IMR-90 (cell line): ENCODE measurements around the gene OR52E8. TPM values are rescaled to one million over a fixed set of nuclear protein-coding genes. Genes with fewer than 3 reads are reported as not detected.

Source experiments
- ATAC-seq: fragments of 200-7000 bp; cut with Tn5 transposase; 2 replicates; pipeline ENCODE4 v1.9.1; 2020; ENCODE audit warnings: low read depth, mild to moderate bottlenecking, moderate library complexity
- BruUV-seq: library from RNA; stranded (reverse); fragments of 400-500 nt; replicated peaks from 2 replicates; lab custom pipeline; 2021; lab: Mats Ljungman, UMichigan
- CTCF ChIA-PET: fragments of 300-600 bp; formaldehyde crosslinking; extraction: SDS; loops from one replicate; lab custom pipeline; 2021; ENCODE audit warnings: antibody characterized with exemption; lab: Yijun Ruan, JAX
- POLR2A ChIA-PET: fragments of 300-600 bp; sonication (Branson Sonifier 250); formaldehyde crosslinking; loops from one replicate; lab custom pipeline; 2022; ENCODE audit warnings: antibody characterized with exemption; ENCODE audit not compliant: unreplicated experiment; lab: Charles Lee
- DNase-seq: peaks from one replicate; pipeline ENCODE4 v3.0.0; 2013
- H2AFZ ChIP-seq: replicated peaks from 2 replicates; pipeline ENCODE3; 2013; ENCODE audit warnings: low read length, mild to moderate bottlenecking; ENCODE audit not compliant: poor library complexity
- H2AK5ac ChIP-seq: 2 replicates; pipeline ENCODE4 v1.6.1; 2013; ENCODE audit warnings: low read depth, low read length, inconsistent platforms
- H2AK9ac ChIP-seq: replicated peaks from 2 replicates; pipeline ENCODE3; 2013; ENCODE audit warnings: mild to moderate bottlenecking, low read depth, low read length, moderate library complexity; ENCODE audit not compliant: poor library complexity
- H2BK120ac ChIP-seq: 2 replicates; pipeline ENCODE4 v1.6.1; 2013; ENCODE audit warnings: low read depth, low read length, inconsistent platforms
- H2BK15ac ChIP-seq: 3 replicates; pipeline ENCODE4 v1.6.1; 2013; ENCODE audit warnings: low read depth, low read length, inconsistent platforms
- H2BK20ac ChIP-seq: 2 replicates; pipeline ENCODE4 v1.6.1; 2013; ENCODE audit warnings: low read depth, mild to moderate bottlenecking, inconsistent platforms, low read length, moderate library complexity
- H2BK5ac ChIP-seq: 2 replicates; pipeline ENCODE4 v1.6.1; 2013; ENCODE audit warnings: mild to moderate bottlenecking, low read depth, low read length, inconsistent platforms; ENCODE audit not compliant: poor library complexity, severe bottlenecking
- H3K14ac ChIP-seq: replicated peaks from 2 replicates; pipeline ENCODE4 v1.6.1; 2013; ENCODE audit warnings: low read depth, low read length, inconsistent platforms
- H3K18ac ChIP-seq: 2 replicates; pipeline ENCODE4 v1.6.1; 2013; ENCODE audit warnings: low read depth, low read length, control low read depth
- H3K23ac ChIP-seq: 2 replicates; pipeline ENCODE4 v1.6.1; 2013; ENCODE audit warnings: low read depth, low read length, inconsistent platforms
- H3K27ac ChIP-seq: 2 replicates; pipeline ENCODE4 v1.5.1; 2013; ENCODE audit warnings: mild to moderate bottlenecking, control low read depth, low read length; ENCODE audit not compliant: insufficient read depth
- H3K27me3 ChIP-seq: 2 replicates; pipeline ENCODE4 v1.6.1; 2013; ENCODE audit warnings: low read length; ENCODE audit not compliant: control insufficient read depth, insufficient read depth
- H3K36me3 ChIP-seq: 2 replicates; pipeline ENCODE4 v1.6.1; 2013; ENCODE audit warnings: low read length, mixed read lengths; ENCODE audit not compliant: control insufficient read depth, insufficient read depth
- H3K4ac ChIP-seq: 2 replicates; pipeline ENCODE4 v1.6.1; 2013; ENCODE audit warnings: low read depth, low read length, inconsistent platforms
- H3K4me1 ChIP-seq: 2 replicates; pipeline ENCODE4 v1.6.1; 2013; ENCODE audit warnings: low read length, mixed read lengths; ENCODE audit not compliant: control insufficient read depth, insufficient read depth
- H3K4me2 ChIP-seq: 2 replicates; pipeline ENCODE4 v1.6.1; 2013; ENCODE audit warnings: low read depth, mild to moderate bottlenecking, control low read depth, low read length, moderate library complexity
- H3K4me3 ChIP-seq: 2 replicates; pipeline ENCODE4 v1.5.1; 2013; ENCODE audit warnings: low read depth, mild to moderate bottlenecking, control low read depth, low read length, moderate library complexity; ENCODE audit not compliant: insufficient read depth
- H3K56ac ChIP-seq: 2 replicates; pipeline ENCODE4 v1.6.1; 2013; ENCODE audit warnings: low read length, inconsistent platforms; ENCODE audit not compliant: insufficient read depth; ENCODE audit errors: extremely low read depth
- H3K79me1 ChIP-seq, 2 experiments: 2 replicates each; pipeline ENCODE4 v1.6.1; 2013; ENCODE audit warnings: low read length in 2 of 2, inconsistent platforms in 1 of 2, low read depth in 1 of 2
- H3K9ac ChIP-seq: 2 replicates; pipeline ENCODE4 v1.6.1; 2013; ENCODE audit warnings: low read depth, low read length, control low read depth
- H3K9me1 ChIP-seq: 2 replicates; pipeline ENCODE4 v1.6.1; 2013; ENCODE audit warnings: low read length, inconsistent platforms; ENCODE audit not compliant: insufficient read depth
- H3K9me3 ChIP-seq: 2 replicates; pipeline ENCODE4 v1.6.1; 2013; ENCODE audit warnings: low read length; ENCODE audit not compliant: control insufficient read depth, insufficient read depth
- H4K20me1 ChIP-seq: 2 replicates; pipeline ENCODE4 v1.6.1; 2013; ENCODE audit warnings: low read length, inconsistent platforms; ENCODE audit not compliant: insufficient read depth
- H4K5ac ChIP-seq: 2 replicates; pipeline ENCODE4 v1.6.1; 2013; ENCODE audit warnings: mild to moderate bottlenecking, low read depth, low read length, control low read depth
- H4K8ac ChIP-seq, 2 experiments: 2 replicates each; pipeline ENCODE4 v1.6.1; 2013; ENCODE audit warnings: low read depth in 2 of 2, low read length in 2 of 2, control low read depth in 1 of 2, inconsistent platforms in 1 of 2
- H4K91ac ChIP-seq: 2 replicates; pipeline ENCODE4 v1.6.1; 2013; ENCODE audit warnings: low read depth, low read length, inconsistent platforms; ENCODE audit not compliant: insufficient read depth
- BHLHE40 ChIP-seq: fragments of 150-350 bp; IDR thresholded peaks from 2 replicates; pipeline ENCODE4 v1.6.1; 2016; ENCODE audit warnings: mild to moderate bottlenecking, low read depth, low read length
- CEBPB ChIP-seq: IDR thresholded peaks from 2 replicates; pipeline ENCODE4 v1.6.1; 2012; ENCODE audit warnings: low read depth, low read length, improper control_type of control experiment
- CHD1 ChIP-seq: IDR thresholded peaks from 2 replicates; pipeline ENCODE4 v1.6.1; 2012; ENCODE audit warnings: low read depth, low read length, improper control_type of control experiment
- CTCF ChIP-seq: conservative IDR thresholded peaks from 2 replicates; pipeline ENCODE4 v1.5.1; 2012; ENCODE audit warnings: mild to moderate bottlenecking, low read depth, low read length, improper control_type of control experiment
- ELK1 ChIP-seq: fragments of 150-350 bp; IDR thresholded peaks from 2 replicates; pipeline ENCODE4 v1.6.1; 2016; ENCODE audit warnings: low read depth, mild to moderate bottlenecking, low read length, moderate library complexity, borderline replicate concordance
- FOS ChIP-seq: fragments of 150-350 bp; IDR thresholded peaks from 2 replicates; pipeline ENCODE4 v1.6.1; 2016; ENCODE audit warnings: low read depth, low read length
- MAFK ChIP-seq: IDR thresholded peaks from 2 replicates; pipeline ENCODE4 v1.6.1; 2012; ENCODE audit warnings: low read depth, low read length, improper control_type of control experiment
- MAZ ChIP-seq: IDR thresholded peaks from 2 replicates; pipeline ENCODE4 v1.6.1; 2012; ENCODE audit warnings: low read depth, mild to moderate bottlenecking, low read length, improper control_type of control experiment, moderate library complexity, borderline replicate concordance
- MXI1 ChIP-seq: IDR thresholded peaks from 2 replicates; pipeline ENCODE4 v1.6.1; 2012; ENCODE audit warnings: low read depth, mild to moderate bottlenecking, low read length, moderate library complexity, borderline replicate concordance
- NFE2L2 ChIP-seq: fragments of 150-350 bp; IDR thresholded peaks from 2 replicates; pipeline ENCODE4 v1.6.1; 2016; ENCODE audit warnings: low read depth, mild to moderate bottlenecking, low read length
- POLR2A ChIP-seq: IDR thresholded peaks from 2 replicates; pipeline ENCODE4 v1.6.1; 2012; ENCODE audit warnings: mild to moderate bottlenecking, low read depth, low read length
- RAD21 ChIP-seq: IDR thresholded peaks from 2 replicates; pipeline ENCODE4 v1.6.1; 2012; ENCODE audit warnings: low read length, improper control_type of control experiment
- RCOR1 ChIP-seq: IDR thresholded peaks from 2 replicates; pipeline ENCODE4 v1.6.1; 2012; ENCODE audit warnings: mild to moderate bottlenecking, low read length, improper control_type of control experiment; ENCODE audit not compliant: insufficient replicate concordance
- RFX5 ChIP-seq: IDR thresholded peaks from 2 replicates; pipeline ENCODE4 v1.8.0; 2012; ENCODE audit warnings: low read depth, mild to moderate bottlenecking, low read length, moderate library complexity
- SMC3 ChIP-seq: fragments of 150-350 bp; IDR thresholded peaks from 2 replicates; pipeline ENCODE4 v1.6.1; 2016; ENCODE audit warnings: low read depth, mild to moderate bottlenecking, antibody characterized with exemption, low read length, moderate library complexity
- USF2 ChIP-seq: fragments of 150-350 bp; IDR thresholded peaks from 2 replicates; pipeline ENCODE4 v1.6.1; 2017; ENCODE audit warnings: mild to moderate bottlenecking, antibody characterized with exemption, low read length, low read depth
- WGBS, 2 experiments: methylation state at CpG; one replicate each; pipeline versions ENCODE4 v1.1.5 to v1.1.7; 2013; ENCODE audit warnings: missing lambda C conversion rate in 2 of 2; ENCODE audit not compliant: insufficient read length in 1 of 2; ENCODE audit errors: extremely low coverage in 2 of 2; 5-methylcytosine and 5-hydroxymethylcytosine counted together
- dilution Hi-C: fragments of 300-500 bp; cut with HindIII; formaldehyde crosslinking; loops from one replicate; pipeline ENCODE4 v1.14.3; 2018; ENCODE audit warnings: low sequenced_read_pairs; ENCODE audit not compliant: unreplicated experiment
- in situ Hi-C: fragments of 300-500 bp; cut with MboI; formaldehyde crosslinking; loops from 3 replicates; pipeline ENCODE4 v1.14.3; 2019; ENCODE audit warnings: low sequenced_read_pairs, inconsistent platforms, mixed read lengths
- intact Hi-C: fragments of 100-400 bp; cut with micrococcal nuclease; formaldehyde crosslinking; loops from 2 replicates; pipeline ENCODE4 v1.10.0; 2022
- polyA plus RNA-seq, 3 experiments: library from polyadenylated mRNA; depleted of rRNA; stranded (reverse); fragments of >200 nt; gene quantifications; 2 replicates each; pipeline ENCODE4 v1.2.3, GENCODE V29; 2012; ENCODE audit warnings: low replicate concordance in 1 of 3
- total RNA-seq: library from RNA; depleted of rRNA; stranded (reverse); fragments of >200 nt; gene quantifications from 2 replicates; pipeline ENCODE4 v1.2.3, GENCODE V29; 2012

The OR52E8 gene
- total and polyA plus RNA-seq, 2 of the 4 experiments (the other 2 are of a cell fraction): not detected

- BruUV-seq: no TSS peak
- no peak overlapping the region for H2AFZ ChIP-seq
- in situ Hi-C loops (no loop called here), intact Hi-C loops (no loop called here), dilution Hi-C loops (no loop called here)
- H2BK120ac ChIP-seq: no peak overlapping the region
- ATAC-seq (no peak), DNase-seq (no peak)
- no peak overlapping the region for H3K4ac ChIP-seq
- ChIA-PET CTCF (no interaction called here), POLR2A (no interaction called here)
- no peaks in the 10 kb centered on the region for H4K20me1 ChIP-seq
- TF ChIP-seq NFE2L2 (no peak), MAZ (no peak), USF2 (no peak), CTCF (no peak), RFX5 (no peak), POLR2A (no peak), CHD1 (no peak), RAD21 (no peak), FOS (no peak), MXI1 (no peak), BHLHE40 (no peak), ELK1 (no peak), CEBPB (no peak), MAFK (no peak), RCOR1 (no peak), SMC3 (no peak)
- H3K9me3 ChIP-seq: no peaks in the 10 kb centered on the region
- H3K4me3 ChIP-seq: no peak overlapping the region
- no peak overlapping the region for H2BK20ac ChIP-seq
- no peaks in the 10 kb centered on the region for H3K36me3 ChIP-seq
- no peak overlapping the region for H3K56ac ChIP-seq
- H3K23ac ChIP-seq: no peak overlapping the region
- no peak overlapping the region for H3K18ac ChIP-seq
- H2BK5ac ChIP-seq: no peak overlapping the region
- H4K5ac ChIP-seq: no peak overlapping the region
- H2AK5ac ChIP-seq: no peak overlapping the region
- H2AK9ac ChIP-seq: no peak overlapping the region
- H3K9ac ChIP-seq: no peak overlapping the region
- no peaks in the 10 kb centered on the region for H3K79me1 ChIP-seq
- H3K27me3 ChIP-seq: no peaks in the 10 kb centered on the region
- no peak overlapping the region for H4K8ac ChIP-seq
- H3K27ac ChIP-seq: no peak overlapping the region
- H4K91ac ChIP-seq: no peak overlapping the region
- H2BK15ac ChIP-seq: no peak overlapping the region
- no CpG with 5 or more reads among the region's 6 CpGs for WGBS, 2 experiments
- H3K14ac ChIP-seq: no peak overlapping the region
- no peaks in the 10 kb centered on the region for H3K9me1 ChIP-seq
- H3K4me1 ChIP-seq: no peaks in the 10 kb centered on the region
- H3K4me2 ChIP-seq: no peak overlapping the region
Observed at GRCh38 chr11:5831196-5831829, 26.2 kb downstream of the OR52E8 start.
